Type B pancreatic cell (in vitro differentiated cells): ENCODE data around the gene CEP350. TPM values are rescaled to one million over a fixed set of nuclear protein-coding genes. Genes with fewer than 3 reads are reported as not detected.

Source experiments
- DNase-seq: peaks from one replicate; pipeline ENCODE4 v3.0.0; 2021; ENCODE audit warnings: mixed read lengths; ENCODE audit not compliant: unreplicated experiment; ENCODE audit errors: extremely low spot score
- H3K27ac Mint-ChIP-seq: 2 replicates; pipeline ENCODE4 v1.8.0; 2021; ENCODE audit warnings: mild to moderate bottlenecking, mixed read lengths
- H3K27me3 Mint-ChIP-seq: 2 replicates; pipeline ENCODE4 v1.8.0; 2021; ENCODE audit warnings: mixed read lengths
- H3K36me3 Mint-ChIP-seq: 2 replicates; pipeline ENCODE4 v1.8.0; 2021; ENCODE audit warnings: mixed read lengths
- H3K4me1 Mint-ChIP-seq: one replicate; pipeline ENCODE4 v1.8.0; 2021; ENCODE audit warnings: mixed read lengths; ENCODE audit not compliant: unreplicated experiment
- H3K4me3 Mint-ChIP-seq: 2 replicates; pipeline ENCODE4 v1.8.0; 2021; ENCODE audit warnings: mild to moderate bottlenecking, mixed read lengths
- H3K9me3 Mint-ChIP-seq: 2 replicates; pipeline ENCODE4 v1.8.0; 2021; ENCODE audit warnings: mixed read lengths
- CTCF ChIP-seq: fragments of 200-600 bp; sonication (generic); conservative IDR thresholded peaks from 2 replicates; pipeline ENCODE4 v1.5.0; 2021; ENCODE audit warnings: antibody characterized with exemption, mild to moderate bottlenecking
- total RNA-seq: library from RNA; stranded (reverse); gene quantifications from 2 replicates; pipeline ENCODE4 v1.2.1, GENCODE V29; 2021; ENCODE audit warnings: low replicate concordance

CEP350 gene
- total RNA-seq, 1 donor from 2014 or later, result 41.5 TPM

GRCh38 chr1:180061019-180061418 is 106.4 kb downstream of the CEP350 start:
- DNase-seq, result no peak
- Mint-ChIP-seq H3K27ac (no peak overlapping the region), H3K36me3 (peaks cover 24% of the 10 kb centered on the region), H3K4me3 (no peak overlapping the region), H3K9me3 (no peaks in the 10 kb centered on the region), H3K27me3 (no peaks in the 10 kb centered on the region), H3K4me1 (no peaks in the 10 kb centered on the region)
- TF ChIP-seq CTCF, result no peak

GRCh38 chr1:180062452-180062971 is 107.9 kb downstream of the CEP350 start:
- no peaks in the 10 kb centered on the region for H3K27me3 Mint-ChIP-seq
- H3K27ac Mint-ChIP-seq, result no peak overlapping the region
- no peaks in the 10 kb centered on the region for H3K4me1 Mint-ChIP-seq
- no peak overlapping the region for H3K4me3 Mint-ChIP-seq
- H3K36me3 Mint-ChIP-seq, result peaks cover 28% of the 10 kb centered on the region
- no peaks in the 10 kb centered on the region for H3K9me3 Mint-ChIP-seq
- no peak for DNase-seq
- TF ChIP-seq CTCF, result no peak

GRCh38 chr1:180065408-180065807 is 110.8 kb downstream of the CEP350 start:
- H3K4me3 Mint-ChIP-seq, result no peak overlapping the region
- no peak overlapping the region for H3K27ac Mint-ChIP-seq
- H3K4me1 Mint-ChIP-seq, result no peaks in the 10 kb centered on the region
- H3K9me3 Mint-ChIP-seq, result no peaks in the 10 kb centered on the region
- no peak for DNase-seq
- no peaks in the 10 kb centered on the region for H3K27me3 Mint-ChIP-seq
- no peak for TF ChIP-seq CTCF
- peaks cover 31% of the 10 kb centered on the region for H3K36me3 Mint-ChIP-seq

GRCh38 chr1:180066150-180066549 is 111.5 kb downstream of the CEP350 start:
- H3K27me3 Mint-ChIP-seq, result no peaks in the 10 kb centered on the region
- H3K4me3 Mint-ChIP-seq, result no peak overlapping the region
- no peak for TF ChIP-seq CTCF
- no peaks in the 10 kb centered on the region for H3K9me3 Mint-ChIP-seq
- no peak overlapping the region for H3K27ac Mint-ChIP-seq
- peaks cover 31% of the 10 kb centered on the region for H3K36me3 Mint-ChIP-seq
- no peak for DNase-seq
- no peaks in the 10 kb centered on the region for H3K4me1 Mint-ChIP-seq

GRCh38 chr1:180070286-180070685 is 115.7 kb downstream of the CEP350 start:
- peaks cover 19% of the 10 kb centered on the region for H3K36me3 Mint-ChIP-seq
- no peak overlapping the region for H3K4me3 Mint-ChIP-seq
- no peak for DNase-seq
- H3K27ac Mint-ChIP-seq, result no peak overlapping the region
- TF ChIP-seq CTCF, result no peak
- no peaks in the 10 kb centered on the region for H3K27me3 Mint-ChIP-seq
- H3K4me1 Mint-ChIP-seq, result no peaks in the 10 kb centered on the region
- no peaks in the 10 kb centered on the region for H3K9me3 Mint-ChIP-seq

- H3K9me3 Mint-ChIP-seq, result no peaks in the 10 kb centered on the region
- no peak for DNase-seq
These were observed 117.1 kb downstream of the CEP350 start for GRCh38 chr1:180071759-180072158.

More at GRCh38 chr1:180071759-180072158, 117.1 kb downstream of the CEP350 start:
- TF ChIP-seq CTCF, result no peak
- no peaks in the 10 kb centered on the region for H3K27me3 Mint-ChIP-seq
- peaks cover 20% of the 10 kb centered on the region for H3K36me3 Mint-ChIP-seq
- H3K4me3 Mint-ChIP-seq, result no peak overlapping the region
- H3K4me1 Mint-ChIP-seq, result no peaks in the 10 kb centered on the region
- H3K27ac Mint-ChIP-seq, result no peak overlapping the region
